HEK293T (cell line): ENCODE data around the gene PPP1R27.

Source experiments
- ARNT ChIP-seq: fragments of 450-650 bp; IDR thresholded peaks from 2 replicates; pipeline ENCODE4 v1.6.1; 2017; ENCODE audit warnings: mild to moderate bottlenecking
- BHLHE40 ChIP-seq: fragments of 450-650 bp; IDR thresholded peaks from 2 replicates; pipeline ENCODE4 v1.6.1; 2016; ENCODE audit warnings: mild to moderate bottlenecking, moderate library complexity, borderline replicate concordance
- ELF4 ChIP-seq: fragments of 450-650 bp; IDR thresholded peaks from 2 replicates; pipeline ENCODE4 v1.6.1; 2017; ENCODE audit warnings: antibody characterized with exemption
- FOXK2 ChIP-seq: fragments of 450-650 bp; IDR thresholded peaks from 2 replicates; pipeline ENCODE4 v1.6.1; 2016; ENCODE audit warnings: mild to moderate bottlenecking
- FOXM1 ChIP-seq: fragments of 450-650 bp; IDR thresholded peaks from 2 replicates; pipeline ENCODE4 v1.6.1; 2017; ENCODE audit warnings: mild to moderate bottlenecking, borderline replicate concordance
- SP1 ChIP-seq: fragments of 450-650 bp; IDR thresholded peaks from 2 replicates; pipeline ENCODE4 v1.6.1; 2017
- SUZ12 ChIP-seq: fragments of 450-650 bp; IDR thresholded peaks from 2 replicates; pipeline ENCODE4 v1.6.1; 2016; ENCODE audit warnings: mild to moderate bottlenecking
- TARDBP ChIP-seq: fragments of 450-650 bp; IDR thresholded peaks from 2 replicates; pipeline ENCODE4 v1.6.1; 2016
- ZNF384 ChIP-seq: fragments of 450-650 bp; IDR thresholded peaks from 2 replicates; pipeline ENCODE4 v1.6.1; 2016
- TF ChIP-seq, protein P1 (sequence below): fragments of 450-650 bp; IDR thresholded peaks from 2 replicates; pipeline ENCODE4 v1.6.1; 2016

DNA sequence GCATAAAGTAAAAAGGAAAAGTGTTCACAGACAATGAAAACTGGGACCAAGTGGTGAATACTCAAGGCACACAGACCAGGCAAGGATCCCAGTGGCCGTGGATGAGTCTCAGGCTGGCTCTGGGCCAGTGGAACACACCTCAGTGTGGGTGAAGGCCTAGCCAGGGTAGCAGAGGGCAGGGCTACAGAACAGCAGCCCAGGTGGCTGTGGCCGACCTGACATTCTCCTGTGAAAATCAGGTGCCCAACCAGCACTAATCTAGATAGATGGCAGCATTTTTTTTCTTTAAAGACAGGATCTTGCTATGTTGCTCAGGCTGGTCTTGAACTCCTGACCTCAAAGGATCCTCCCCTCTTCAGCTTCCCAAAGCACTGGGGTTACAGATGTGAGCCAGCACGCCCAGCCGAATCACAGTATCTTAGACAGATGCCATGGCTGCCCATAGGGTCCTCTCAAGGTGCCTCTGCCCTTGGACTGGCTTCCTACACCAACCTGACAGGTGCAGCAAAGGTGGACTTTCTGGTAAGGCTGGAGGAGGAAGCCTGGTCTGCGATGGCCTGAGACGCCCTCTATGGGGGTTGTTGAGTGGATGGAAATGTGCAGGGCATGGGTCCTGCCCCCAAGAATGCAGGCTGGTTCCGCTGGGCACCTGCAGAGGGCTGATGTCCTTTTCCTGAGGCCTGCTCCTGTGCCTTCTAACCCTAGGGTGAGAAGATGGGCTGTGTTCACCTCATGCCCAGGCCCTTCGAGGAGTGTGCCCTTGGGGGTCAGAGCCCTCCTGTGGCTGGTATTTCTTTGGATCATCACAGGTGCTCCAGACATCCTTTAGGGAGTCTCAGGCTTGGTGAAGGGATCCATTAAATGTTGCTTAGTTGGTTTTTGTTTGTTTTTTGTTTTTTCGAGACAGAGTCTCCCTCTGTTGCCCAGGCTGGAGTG is 29.3 kb upstream of the PPP1R27 start:
- TF ChIP-seq BHLHE40 (no peak), SP1 (no peak), ZNF384 (no peak), ELF4 (no peak), FOXK2 (no peak), TARDBP (no peak), FOXM1 (no peak), SUZ12 (no peak), ARNT (no peak)
- TF ChIP-seq, protein P1, sequence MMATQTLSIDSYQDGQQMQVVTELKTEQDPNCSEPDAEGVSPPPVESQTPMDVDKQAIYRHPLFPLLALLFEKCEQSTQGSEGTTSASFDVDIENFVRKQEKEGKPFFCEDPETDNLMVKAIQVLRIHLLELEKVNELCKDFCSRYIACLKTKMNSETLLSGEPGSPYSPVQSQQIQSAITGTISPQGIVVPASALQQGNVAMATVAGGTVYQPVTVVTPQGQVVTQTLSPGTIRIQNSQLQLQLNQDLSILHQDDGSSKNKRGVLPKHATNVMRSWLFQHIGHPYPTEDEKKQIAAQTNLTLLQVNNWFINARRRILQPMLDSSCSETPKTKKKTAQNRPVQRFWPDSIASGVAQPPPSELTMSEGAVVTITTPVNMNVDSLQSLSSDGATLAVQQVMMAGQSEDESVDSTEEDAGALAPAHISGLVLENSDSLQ: no peak
